Astrocyte of the spinal cord (primary cell): ENCODE data around the gene ADPGK.
A peak's percentile ranks its signal among the peaks of the same experiment; 100 is the strongest.

Experiments used
- DNase-seq: peaks from one replicate; pipeline ENCODE4 v3.0.0; 2011; ENCODE audit warnings: low read depth, low spot score
- H3K4me3 ChIP-seq: 2 replicates; pipeline ENCODE4 v1.5.1; 2011; ENCODE audit warnings: low read depth, mild to moderate bottlenecking, low read length, moderate library complexity
- in situ Hi-C: cut with HindIII; loops from 2 replicates; pipeline ENCODE4 v1.10.0; 2017; ENCODE audit warnings: low sequenced_read_pairs
- TF ChIP-seq, protein P1 (sequence below): IDR thresholded peaks from 2 replicates; pipeline ENCODE4 v1.5.1; 2012; ENCODE audit warnings: low read depth, mild to moderate bottlenecking, low read length, inconsistent platforms

ADPGK gene

DNA sequence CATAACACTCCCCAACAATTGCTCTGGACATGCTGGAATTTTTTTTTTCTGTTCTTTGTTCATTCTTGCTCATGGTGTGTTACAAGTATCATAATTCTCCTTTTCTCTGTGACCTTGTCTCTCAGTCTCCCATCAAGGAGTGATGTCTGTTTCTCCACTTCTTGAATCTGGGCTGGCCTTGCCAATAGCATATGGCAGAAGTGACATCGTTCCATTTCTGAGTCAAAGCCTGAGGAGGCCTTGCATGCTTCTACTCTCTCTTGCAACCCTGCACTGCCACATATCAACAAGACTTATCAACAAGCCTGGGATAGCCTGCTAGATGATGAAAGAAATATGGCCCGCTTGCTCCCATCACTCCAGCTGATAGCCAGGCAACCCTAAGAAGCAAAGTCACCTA lies 8.9 kb upstream of the ADPGK start:
- DNase-seq, result no peak
- H3K4me3 ChIP-seq, result no peak overlapping the region
- in situ Hi-C loops, result no loop called here
- TF ChIP-seq, protein P1, sequence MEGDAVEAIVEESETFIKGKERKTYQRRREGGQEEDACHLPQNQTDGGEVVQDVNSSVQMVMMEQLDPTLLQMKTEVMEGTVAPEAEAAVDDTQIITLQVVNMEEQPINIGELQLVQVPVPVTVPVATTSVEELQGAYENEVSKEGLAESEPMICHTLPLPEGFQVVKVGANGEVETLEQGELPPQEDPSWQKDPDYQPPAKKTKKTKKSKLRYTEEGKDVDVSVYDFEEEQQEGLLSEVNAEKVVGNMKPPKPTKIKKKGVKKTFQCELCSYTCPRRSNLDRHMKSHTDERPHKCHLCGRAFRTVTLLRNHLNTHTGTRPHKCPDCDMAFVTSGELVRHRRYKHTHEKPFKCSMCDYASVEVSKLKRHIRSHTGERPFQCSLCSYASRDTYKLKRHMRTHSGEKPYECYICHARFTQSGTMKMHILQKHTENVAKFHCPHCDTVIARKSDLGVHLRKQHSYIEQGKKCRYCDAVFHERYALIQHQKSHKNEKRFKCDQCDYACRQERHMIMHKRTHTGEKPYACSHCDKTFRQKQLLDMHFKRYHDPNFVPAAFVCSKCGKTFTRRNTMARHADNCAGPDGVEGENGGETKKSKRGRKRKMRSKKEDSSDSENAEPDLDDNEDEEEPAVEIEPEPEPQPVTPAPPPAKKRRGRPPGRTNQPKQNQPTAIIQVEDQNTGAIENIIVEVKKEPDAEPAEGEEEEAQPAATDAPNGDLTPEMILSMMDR, result no peak

DNA sequence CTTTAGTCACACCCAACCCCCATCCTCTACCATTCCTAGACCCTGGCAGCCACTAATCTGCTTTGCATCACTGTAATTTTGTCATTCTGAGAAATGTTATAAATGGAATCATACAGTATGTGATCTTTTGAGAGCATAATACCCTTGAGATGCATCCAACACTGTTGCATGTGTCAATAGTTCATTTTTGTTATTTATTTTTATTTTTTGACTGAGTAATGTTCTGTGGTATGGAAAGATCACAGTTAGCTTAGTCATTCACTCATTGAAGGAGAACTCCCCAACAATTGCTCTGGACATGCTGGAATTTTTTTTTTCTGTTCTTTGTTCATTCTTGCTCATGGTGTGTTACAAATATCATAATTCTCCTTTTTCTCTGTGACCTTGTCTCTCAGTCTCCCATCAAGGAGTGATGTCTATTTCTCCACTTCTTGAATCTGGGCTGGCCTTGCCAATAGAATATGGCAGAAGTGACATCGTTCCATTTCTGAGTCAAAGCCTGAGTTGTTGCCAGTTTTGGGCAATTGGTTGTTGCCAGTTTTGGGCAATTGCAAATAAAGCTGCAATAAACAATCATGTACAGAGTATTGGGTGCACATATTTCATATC lies 6.8 kb upstream of the ADPGK start:
- no peak overlapping the region for H3K4me3 ChIP-seq
- in situ Hi-C loops, result no loop called here
- TF ChIP-seq, protein P1, result no peak
- peak; percentile 47 for DNase-seq

DNA sequence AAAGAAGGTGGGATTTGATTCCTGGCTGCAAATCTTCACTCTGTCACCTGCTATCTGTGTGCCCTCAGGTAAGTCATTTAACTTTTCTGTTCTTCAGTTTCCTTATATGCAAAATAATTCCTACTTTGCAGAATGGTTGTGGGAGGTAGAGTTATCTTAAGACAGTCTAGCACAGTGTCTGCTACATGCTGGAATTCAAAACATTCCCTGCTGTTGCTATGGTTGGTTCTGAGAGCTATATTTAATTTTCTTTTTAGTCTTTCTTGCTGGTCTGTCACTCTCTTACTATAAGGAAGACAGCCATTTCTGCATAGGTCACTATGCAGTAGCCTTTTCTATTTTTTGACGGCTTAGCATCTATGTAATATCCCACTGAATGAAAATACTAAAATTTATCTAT lies 4.0 kb upstream of the ADPGK start:
- in situ Hi-C loops, result no loop called here
- TF ChIP-seq, protein P1, result no peak
- no peak for DNase-seq
- H3K4me3 ChIP-seq, result no peak overlapping the region

DNA sequence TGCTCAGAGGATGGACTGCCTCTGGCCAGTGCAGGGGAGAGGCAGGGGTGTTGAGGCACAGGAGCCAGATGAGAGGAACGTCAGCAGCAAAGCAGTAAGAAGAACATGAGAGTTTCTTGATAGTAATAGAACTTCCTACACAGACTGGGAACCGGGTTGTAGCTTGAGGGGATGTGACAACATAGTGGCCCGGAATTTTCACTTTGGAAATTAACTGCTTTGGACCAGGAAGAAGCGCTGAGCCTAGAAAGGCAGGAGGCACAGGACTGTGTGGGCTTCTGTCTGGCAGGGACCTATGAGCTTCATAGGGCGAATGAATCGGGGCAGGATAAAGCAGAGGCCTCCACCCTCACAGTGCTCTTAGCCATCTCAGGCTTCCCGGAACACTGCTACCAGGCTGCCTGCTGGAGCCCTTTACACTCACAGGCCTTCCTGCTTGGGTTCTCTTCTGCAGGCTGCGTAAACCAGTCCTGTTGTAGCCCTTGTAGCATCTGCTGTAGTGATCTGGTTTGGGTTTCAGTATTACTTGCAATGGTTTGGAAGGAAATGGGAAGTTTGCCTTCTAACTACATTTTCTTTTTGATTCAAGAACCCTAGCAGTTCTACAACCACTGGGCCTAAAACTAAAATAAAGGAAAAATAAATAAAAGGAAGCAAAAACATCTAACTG lies 3.3 kb upstream of the ADPGK start:
- no peak overlapping the region for H3K4me3 ChIP-seq
- in situ Hi-C loops, result no loop called here
- no peak for DNase-seq
- TF ChIP-seq, protein P1, result no peak

DNA sequence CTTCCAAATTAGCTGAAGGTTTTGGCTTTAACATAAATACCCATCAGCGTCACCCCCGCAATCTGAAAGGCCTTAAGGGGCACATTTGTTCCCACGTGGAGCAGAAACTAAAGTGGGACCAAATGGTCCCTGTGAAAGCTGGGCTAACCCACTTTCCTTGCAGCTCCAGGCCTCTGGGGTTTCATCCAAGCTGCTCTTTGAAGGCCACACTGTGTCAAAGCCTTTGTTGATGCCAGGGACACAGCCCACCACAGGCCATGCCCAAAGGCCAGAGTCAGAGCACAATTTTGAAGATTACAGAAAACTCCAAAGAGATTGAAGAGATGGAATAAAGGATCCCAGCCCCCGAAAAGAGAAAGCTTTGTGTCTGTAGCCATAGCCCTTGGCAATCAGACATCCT lies 2.7 kb upstream of the ADPGK start:
- no peak for DNase-seq
- in situ Hi-C loops, result no loop called here
- TF ChIP-seq, protein P1, result no peak
- no peak overlapping the region for H3K4me3 ChIP-seq

DNA sequence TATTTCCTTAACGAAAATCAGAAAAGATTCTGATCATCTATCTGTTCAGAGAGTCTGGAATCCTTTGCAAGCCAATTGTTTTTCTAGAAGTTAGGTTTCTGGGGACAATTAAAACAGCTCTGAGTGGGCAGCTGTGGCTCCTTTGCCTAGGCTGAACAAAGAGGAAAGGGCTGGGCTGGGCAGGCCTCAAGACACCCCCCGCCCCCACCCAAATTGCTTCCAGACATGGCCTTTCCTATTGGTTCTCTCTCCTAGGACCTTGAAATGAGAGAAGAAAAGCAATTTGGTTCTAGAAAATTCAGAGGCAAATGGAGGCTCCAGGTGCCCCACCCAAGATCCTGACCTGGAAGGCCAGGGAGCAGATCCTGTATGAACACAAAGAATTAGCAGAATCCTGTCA lies 2.3 kb upstream of the ADPGK start:
- in situ Hi-C loops, result no loop called here
- no peak overlapping the region for H3K4me3 ChIP-seq
- DNase-seq, result no peak
- TF ChIP-seq, protein P1, result no peak
